ENCODE measurements around the gene TLK1.
A peak's percentile ranks its signal among the peaks of the same experiment; 100 is the strongest.

The TLK1 gene

GRCh38 chr2:170973492-170974303, 187.0 kb downstream of the TLK1 start:
- Mint-ChIP-seq H3K36me3 (peaks cover 2 to 8% of the 10 kb centered on the region in 2 donors), H3K27me3 (no peaks in the 10 kb centered on the region), H3K27ac (peak overlapping the region; percentile 93), H3K4me1 (peaks cover 12 to 25% of the 10 kb centered on the region in 2 donors), H3K9me3 (no peaks in the 10 kb centered on the region), H3K4me3 (peak overlapping the region; percentile 86 to 91)
- ATAC-seq (replicated peaks) (peak; percentile 94 to 96), DNase-seq (peak; percentile 84)

GRCh38 chr2:170973225-170973491, 187.5 kb downstream of the TLK1 start:
- no peak for DNase-seq
- no peaks in the 10 kb centered on the region for H3K9me3 Mint-ChIP-seq
- peaks cover 6 to 12% of the 10 kb centered on the region in 2 donors for H3K36me3 Mint-ChIP-seq
- H3K27ac Mint-ChIP-seq: peak overlapping the region; percentile 73
- H3K4me1 Mint-ChIP-seq: peaks cover 14 to 30% of the 10 kb centered on the region in 2 donors
- H3K27me3 Mint-ChIP-seq: no peaks in the 10 kb centered on the region
- H3K4me3 Mint-ChIP-seq: peak overlapping the region; percentile 86 to 91
- ATAC-seq (replicated peaks): no peak

- Mint-ChIP-seq H3K4me1 (peaks cover 14 to 30% of the 10 kb centered on the region in 2 donors), H3K9me3 (no peaks in the 10 kb centered on the region), H3K36me3 (peaks cover 6 to 18% of the 10 kb centered on the region in 2 donors), H3K27me3 (no peaks in the 10 kb centered on the region), H3K4me3 (peak overlapping the region; percentile 86 to 91), H3K27ac (peak overlapping the region; percentile 73)
- peak; percentile 1 to 2 for ATAC-seq (replicated peaks)
- no peak for DNase-seq
Observed at GRCh38 chr2:170972296-170973224, 188.1 kb downstream of the TLK1 start.

GRCh38 chr2:170971071-170971470, 189.6 kb downstream of the TLK1 start:
- ATAC-seq (replicated peaks) (no peak), DNase-seq (no peak)
- peaks cover 6 to 28% of the 10 kb centered on the region in 2 donors for H3K36me3 Mint-ChIP-seq
- H3K4me1 Mint-ChIP-seq: peaks cover 14 to 30% of the 10 kb centered on the region in 2 donors
- H3K4me3 Mint-ChIP-seq: no peak overlapping the region
- H3K9me3 Mint-ChIP-seq: no peaks in the 10 kb centered on the region
- no peaks in the 10 kb centered on the region for H3K27me3 Mint-ChIP-seq
- H3K27ac Mint-ChIP-seq: no peak overlapping the region

- H3K4me1 Mint-ChIP-seq: peaks cover 11 to 26% of the 10 kb centered on the region in 2 donors
- no peak for DNase-seq
- H3K27ac Mint-ChIP-seq: no peak overlapping the region
Observed at GRCh38 chr2:170969872-170970496, 190.7 kb downstream of the TLK1 start.

GRCh38 chr2:170969030-170969429, 191.7 kb downstream of the TLK1 start:
- Mint-ChIP-seq H3K4me1 (peaks cover 6 to 19% of the 10 kb centered on the region in 2 donors), H3K36me3 (peaks cover 12 to 44% of the 10 kb centered on the region in 2 donors), H3K27me3 (no peaks in the 10 kb centered on the region), H3K27ac (peak overlapping the region; percentile 48), H3K4me3 (no peak overlapping the region), H3K9me3 (no peaks in the 10 kb centered on the region)
- no peak for ATAC-seq (replicated peaks)
- no peak for DNase-seq

More at GRCh38 chr2:170969872-170970496, 190.7 kb downstream of the TLK1 start:
- no peaks in the 10 kb centered on the region for H3K27me3 Mint-ChIP-seq
- no peak for ATAC-seq (replicated peaks)
- no peaks in the 10 kb centered on the region for H3K9me3 Mint-ChIP-seq
- H3K36me3 Mint-ChIP-seq: peaks cover 11 to 38% of the 10 kb centered on the region in 2 donors
- H3K4me3 Mint-ChIP-seq: no peak overlapping the region

- Mint-ChIP-seq H3K36me3 (peaks cover 12 to 48% of the 10 kb centered on the region in 2 donors), H3K9me3 (no peaks in the 10 kb centered on the region), H3K27ac (peak overlapping the region; percentile 59), H3K27me3 (no peaks in the 10 kb centered on the region), H3K4me3 (no peak overlapping the region), H3K4me1 (peaks cover 6 to 16% of the 10 kb centered on the region in 2 donors)
- DNase-seq (no peak), ATAC-seq (replicated peaks) (no peak)
Observed at GRCh38 chr2:170968205-170969003, 192.3 kb downstream of the TLK1 start.

- Mint-ChIP-seq H3K27me3 (no peaks in the 10 kb centered on the region), H3K4me1 (peaks cover 4 to 8% of the 10 kb centered on the region in 2 donors), H3K9me3 (no peaks in the 10 kb centered on the region), H3K4me3 (no peak overlapping the region), H3K36me3 (peaks cover 14 to 55% of the 10 kb centered on the region in 2 donors), H3K27ac (no peak overlapping the region)
- ATAC-seq (replicated peaks) (no peak), DNase-seq (no peak)
Observed at GRCh38 chr2:170967553-170967952, 193.1 kb downstream of the TLK1 start.

GRCh38 chr2:170966648-170967396, 193.9 kb downstream of the TLK1 start:
- H3K27ac Mint-ChIP-seq: peak overlapping the region; percentile 65
- H3K4me1 Mint-ChIP-seq: peaks cover 4 to 6% of the 10 kb centered on the region in 2 donors
- H3K4me3 Mint-ChIP-seq: no peak overlapping the region
- DNase-seq: no peak
- peak; percentile 51 to 53 for ATAC-seq (replicated peaks)
- no peaks in the 10 kb centered on the region for H3K9me3 Mint-ChIP-seq
- no peaks in the 10 kb centered on the region for H3K27me3 Mint-ChIP-seq
- peaks cover 17 to 59% of the 10 kb centered on the region in 2 donors for H3K36me3 Mint-ChIP-seq

- H3K4me1 Mint-ChIP-seq: peaks cover 4 to 6% of the 10 kb centered on the region in 2 donors
- H3K9me3 Mint-ChIP-seq: no peaks in the 10 kb centered on the region
- ATAC-seq (replicated peaks): no peak
- H3K27me3 Mint-ChIP-seq: no peaks in the 10 kb centered on the region
- no peak overlapping the region for H3K4me3 Mint-ChIP-seq
- H3K36me3 Mint-ChIP-seq: peaks cover 18 to 64% of the 10 kb centered on the region in 2 donors
- no peak overlapping the region for H3K27ac Mint-ChIP-seq
- no peak for DNase-seq
Observed at GRCh38 chr2:170965446-170966225, 195.1 kb downstream of the TLK1 start.

- peaks cover 21 to 63% of the 10 kb centered on the region in 2 donors for H3K36me3 Mint-ChIP-seq
- H3K4me3 Mint-ChIP-seq: no peak overlapping the region
- H3K27me3 Mint-ChIP-seq: no peaks in the 10 kb centered on the region
- no peaks in the 10 kb centered on the region for H3K9me3 Mint-ChIP-seq
- no peak overlapping the region for H3K27ac Mint-ChIP-seq
- peaks cover 0 to 2% of the 10 kb centered on the region in 2 donors for H3K4me1 Mint-ChIP-seq
- ATAC-seq (replicated peaks): no peak
- DNase-seq: no peak
Observed at GRCh38 chr2:170963386-170963785, 197.3 kb downstream of the TLK1 start.

GRCh38 chr2:170953941-170954340, 206.8 kb downstream of the TLK1 start:
- H3K27ac Mint-ChIP-seq: no peak overlapping the region
- H3K4me1 Mint-ChIP-seq: peaks cover 8 to 12% of the 10 kb centered on the region in 2 donors
- peaks cover 54 to 62% of the 10 kb centered on the region in 2 donors for H3K36me3 Mint-ChIP-seq
- DNase-seq (no peak), ATAC-seq (replicated peaks) (no peak)
- no peaks in the 10 kb centered on the region for H3K9me3 Mint-ChIP-seq
- H3K27me3 Mint-ChIP-seq: no peaks in the 10 kb centered on the region
- no peak overlapping the region for H3K4me3 Mint-ChIP-seq
